ENCODE measurements around the gene ITSN2.
"Not testable (repeated sequence)": the region's sequence is repeated elsewhere in the genome, so short reads cannot be mapped to it uniquely, and the experiment has no call there.

Gene ITSN2

GRCh38 chr2:24360963-24361330 is 611 bp upstream of the ITSN2 start:
- no peak for TF ChIP-seq ZFX (IDR thresholded peaks at IDR 0.05)
- TF ChIP-seq, protein P1, sequence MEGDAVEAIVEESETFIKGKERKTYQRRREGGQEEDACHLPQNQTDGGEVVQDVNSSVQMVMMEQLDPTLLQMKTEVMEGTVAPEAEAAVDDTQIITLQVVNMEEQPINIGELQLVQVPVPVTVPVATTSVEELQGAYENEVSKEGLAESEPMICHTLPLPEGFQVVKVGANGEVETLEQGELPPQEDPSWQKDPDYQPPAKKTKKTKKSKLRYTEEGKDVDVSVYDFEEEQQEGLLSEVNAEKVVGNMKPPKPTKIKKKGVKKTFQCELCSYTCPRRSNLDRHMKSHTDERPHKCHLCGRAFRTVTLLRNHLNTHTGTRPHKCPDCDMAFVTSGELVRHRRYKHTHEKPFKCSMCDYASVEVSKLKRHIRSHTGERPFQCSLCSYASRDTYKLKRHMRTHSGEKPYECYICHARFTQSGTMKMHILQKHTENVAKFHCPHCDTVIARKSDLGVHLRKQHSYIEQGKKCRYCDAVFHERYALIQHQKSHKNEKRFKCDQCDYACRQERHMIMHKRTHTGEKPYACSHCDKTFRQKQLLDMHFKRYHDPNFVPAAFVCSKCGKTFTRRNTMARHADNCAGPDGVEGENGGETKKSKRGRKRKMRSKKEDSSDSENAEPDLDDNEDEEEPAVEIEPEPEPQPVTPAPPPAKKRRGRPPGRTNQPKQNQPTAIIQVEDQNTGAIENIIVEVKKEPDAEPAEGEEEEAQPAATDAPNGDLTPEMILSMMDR (conservative IDR thresholded peaks at IDR 0.05): no peak
- H3K27ac ChIP-seq: peak overlapping the region; percentile 94

- TF ChIP-seq, protein P1 (conservative IDR thresholded peaks at IDR 0.05): no peak
- no peak for TF ChIP-seq ZFX (IDR thresholded peaks at IDR 0.05)
- H3K27ac ChIP-seq: peak overlapping the region; percentile 94
Observed at GRCh38 chr2:24359129-24360049, 947 bp downstream of the ITSN2 start.

DNA sequence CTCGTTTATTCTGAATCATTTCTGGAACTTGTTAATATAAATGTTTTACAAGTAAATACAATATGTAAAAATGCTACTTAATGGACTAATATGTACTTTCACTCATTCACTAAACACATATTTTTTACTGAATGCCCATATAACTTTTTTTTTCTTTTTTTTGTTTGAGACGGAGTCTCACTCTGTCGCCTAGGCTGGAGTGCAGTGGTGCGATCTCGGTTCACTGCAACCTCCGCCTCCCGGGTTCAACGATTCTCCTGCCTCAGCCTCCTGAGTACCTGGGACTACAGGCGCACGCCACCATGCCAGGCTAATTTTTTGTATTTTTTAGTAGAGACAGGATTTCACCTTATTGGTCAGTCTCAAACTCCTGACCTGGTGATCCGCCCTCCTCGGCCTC is 2.6 kb downstream of the ITSN2 start:
- not testable (repeated sequence) for H3K27ac ChIP-seq

GRCh38 chr2:24357115-24357514 is 3.2 kb downstream of the ITSN2 start:
- not testable (repeated sequence) for H3K27ac ChIP-seq

GRCh38 chr2:24354957-24355356 is 5.4 kb downstream of the ITSN2 start:
- no peak overlapping the region for H3K27ac ChIP-seq
- TF ChIP-seq, protein P1 (conservative IDR thresholded peaks at IDR 0.05): no peak
- no peak for TF ChIP-seq ZFX (IDR thresholded peaks at IDR 0.05)

- TF ChIP-seq, protein P1 (conservative IDR thresholded peaks at IDR 0.05): no peak
- no peak for TF ChIP-seq ZFX (IDR thresholded peaks at IDR 0.05)
- no peak overlapping the region for H3K27ac ChIP-seq
Observed at GRCh38 chr2:24354395-24354794, 5.9 kb downstream of the ITSN2 start.

DNA sequence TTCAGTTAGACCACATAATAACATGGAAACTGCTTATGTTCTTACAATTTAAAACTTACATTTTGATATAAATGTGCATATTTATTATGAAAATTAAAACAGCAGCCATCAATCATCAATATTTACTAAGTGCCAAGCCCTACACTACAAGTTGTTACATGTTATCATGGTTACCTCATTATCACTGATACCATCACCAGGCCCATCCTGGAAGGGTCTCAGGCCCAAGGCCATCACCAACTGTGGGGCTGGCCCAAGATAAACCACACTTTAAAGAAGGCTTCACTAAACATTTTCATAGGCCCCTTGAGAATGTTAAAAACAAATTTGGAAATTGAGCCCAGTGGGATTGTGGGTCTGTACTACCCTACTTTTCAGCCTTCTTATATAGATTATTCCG is 6.4 kb downstream of the ITSN2 start:
- H3K27ac ChIP-seq: no peak overlapping the region
- no peak for TF ChIP-seq ZFX (IDR thresholded peaks at IDR 0.05)
- TF ChIP-seq, protein P1 (conservative IDR thresholded peaks at IDR 0.05): no peak

DNA sequence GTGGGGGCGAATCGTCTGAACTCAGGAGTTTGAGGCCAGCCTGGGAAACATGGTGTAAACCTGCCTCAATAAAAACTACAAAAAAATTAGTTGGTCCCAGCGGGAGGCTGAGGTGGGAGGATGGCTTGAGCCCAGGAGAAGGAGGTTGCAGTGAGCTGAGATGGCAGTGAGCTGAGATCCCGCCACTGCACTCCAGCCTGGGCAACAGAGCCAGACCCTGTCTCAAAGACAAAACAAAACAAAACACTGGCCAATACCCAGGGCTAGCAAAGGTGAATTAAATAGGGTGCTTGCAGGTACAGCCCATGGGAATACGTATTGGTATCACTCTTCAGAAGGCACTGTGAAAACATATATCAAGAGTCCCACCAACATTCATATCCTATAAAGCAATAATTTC is 7.0 kb downstream of the ITSN2 start:
- TF ChIP-seq, protein P1 (conservative IDR thresholded peaks at IDR 0.05): no peak
- TF ChIP-seq ZFX (IDR thresholded peaks at IDR 0.05): no peak
- H3K27ac ChIP-seq: no peak overlapping the region

Data from C4-2B (cell line).